Measurements from ENCODE around the gene INTS7.

- TF ChIP-seq CTCF (IDR thresholded peaks at IDR 0.05; ENCODE audit: low read depth, low read length), result no peak
- TF ChIP-seq POLR2A (IDR thresholded peaks at IDR 0.05; ENCODE audit: extremely low read depth, insufficient read length), result no peak
- TF ChIP-seq MAX (IDR thresholded peaks at IDR 0.05; ENCODE audit: low read depth, low read length), result no peak
These were observed 67.7 kb downstream of the INTS7 start for GRCh38 chr1:211967704-211968103.
